OCI-LY3 (cell line): ENCODE results near the gene DOLK.
A peak's percentile ranks its signal among the peaks of the same experiment; 100 is the strongest.

Source experiments
- H2AFZ ChIP-seq: fragments of 200-600, 300-600 bp; shearing (Covaris generic); 2 replicates; pipeline ENCODE4 v1.6.0; 2014; ENCODE audit warnings: antibody characterized with exemption, low read depth, low read length
- H3K27ac ChIP-seq: fragments of 200-600, 300-600 bp; sonication (generic); 2 replicates; pipeline ENCODE4 v1.5.1; 2014; ENCODE audit warnings: mild to moderate bottlenecking, low read length, moderate library complexity, mixed read lengths
- H3K27me3 ChIP-seq: fragments of 200-600, 300-600 bp; sonication (generic); 2 replicates; pipeline ENCODE4 v1.6.1; 2014; ENCODE audit warnings: low read depth, low read length, mixed read lengths
- H3K36me3 ChIP-seq: fragments of 200-600, 300-600 bp; sonication (generic); replicated peaks from 2 replicates; pipeline ENCODE3; 2014; ENCODE audit warnings: low read depth, low read length, mixed read lengths
- H3K4me1 ChIP-seq: fragments of 300-600, 200-600 bp; sonication (generic); 2 replicates; pipeline ENCODE4 v1.6.1; 2014; ENCODE audit warnings: low read length, mixed read lengths
- H3K4me2 ChIP-seq: fragments of 200-600, 300-600 bp; sonication (generic); 2 replicates; pipeline ENCODE4 v1.6.1; 2014; ENCODE audit warnings: low read length, mixed read lengths
- H3K4me3 ChIP-seq: fragments of 300-600, 200-600 bp; sonication (generic); 2 replicates; pipeline ENCODE4 v1.5.1; 2014; ENCODE audit warnings: antibody characterized with exemption, mild to moderate bottlenecking, low read length, moderate library complexity
- H3K79me2 ChIP-seq: fragments of 300-600, 200-600 bp; shearing (Covaris generic); 2 replicates; pipeline ENCODE4 v1.6.1; 2014; ENCODE audit warnings: mild to moderate bottlenecking, low read length, mixed read lengths
- H3K9ac ChIP-seq: fragments of 300-600, 200-600 bp; shearing (Covaris generic); 2 replicates; pipeline ENCODE4 v1.6.0; 2014; ENCODE audit warnings: mild to moderate bottlenecking, low read length, moderate library complexity
- H3K9me3 ChIP-seq: fragments of 200-600, 300-600 bp; shearing (Covaris generic); 2 replicates; pipeline ENCODE4 v1.6.1; 2014; ENCODE audit warnings: low read length, mixed read lengths; ENCODE audit not compliant: insufficient read depth
- H4K20me1 ChIP-seq: fragments of 200-600, 300-600 bp; sonication (generic); 2 replicates; pipeline ENCODE4 v1.6.1; 2016; ENCODE audit warnings: low read length, mixed read lengths; ENCODE audit not compliant: insufficient read depth
- CTCF ChIP-seq: fragments of 200-600, 300-600 bp; sonication (generic); IDR thresholded peaks from 2 replicates; pipeline ENCODE4 v1.5.1; 2014; ENCODE audit warnings: antibody characterized with exemption, low read length, low read depth
- EZH2phosphoT487 ChIP-seq: fragments of 200-600 bp; shearing (Covaris generic); IDR thresholded peaks from 2 replicates; pipeline ENCODE4 v1.6.1; 2018; ENCODE audit warnings: antibody characterized with exemption, mixed run types, low read depth

DOLK gene

GRCh38 chr9:128902351-128903078, 44.9 kb downstream of the DOLK start:
- Histone ChIP-seq H3K27me3 (no peaks in the 10 kb centered on the region), H4K20me1 (no peaks in the 10 kb centered on the region), H3K4me2 (0 out of 2 replicates have a peak overlapping the region, but pooled peaks have one; percentile 4), H3K36me3 (peaks cover 4% of the 10 kb centered on the region), H3K9me3 (no peaks in the 10 kb centered on the region), H3K4me3 (no peak overlapping the region), H3K79me2 (no peaks in the 10 kb centered on the region), H3K4me1 (peaks cover 17% of the 10 kb centered on the region; the same call in 1 of the 2 replicates), H2AFZ (no peak overlapping the region), H3K9ac (no peak overlapping the region), H3K27ac (no peak overlapping the region)
- no peak for TF ChIP-seq CTCF
- no peak for TF ChIP-seq EZH2phosphoT487

GRCh38 chr9:128901822-128902221, 45.6 kb downstream of the DOLK start:
- Histone ChIP-seq H3K27ac (no peak overlapping the region), H3K79me2 (no peaks in the 10 kb centered on the region), H3K9me3 (no peaks in the 10 kb centered on the region), H3K9ac (no peak overlapping the region), H2AFZ (no peak overlapping the region), H3K4me1 (peaks cover 17% of the 10 kb centered on the region; the same call in 1 of the 2 replicates), H3K27me3 (no peaks in the 10 kb centered on the region), H3K4me3 (no peak overlapping the region), H4K20me1 (no peaks in the 10 kb centered on the region), H3K4me2 (0 out of 2 replicates have a peak overlapping the region, but pooled peaks have one; percentile 4), H3K36me3 (peaks cover 2% of the 10 kb centered on the region)
- no peak for TF ChIP-seq EZH2phosphoT487
- no peak for TF ChIP-seq CTCF

- Histone ChIP-seq H3K9me3 (no peaks in the 10 kb centered on the region), H3K4me1 (peaks cover 17% of the 10 kb centered on the region; the same call in 1 of the 2 replicates), H3K36me3 (peaks cover 2% of the 10 kb centered on the region), H3K4me2 (no peak overlapping the region), H3K79me2 (no peaks in the 10 kb centered on the region), H2AFZ (no peak overlapping the region), H4K20me1 (no peaks in the 10 kb centered on the region), H3K4me3 (no peak overlapping the region), H3K9ac (no peak overlapping the region), H3K27me3 (no peaks in the 10 kb centered on the region), H3K27ac (no peak overlapping the region)
- TF ChIP-seq CTCF (no peak), EZH2phosphoT487 (no peak)
Observed at GRCh38 chr9:128901379-128901778, 46.0 kb downstream of the DOLK start.

GRCh38 chr9:128899566-128900322, 47.7 kb downstream of the DOLK start:
- Histone ChIP-seq H3K4me2 (no peak overlapping the region), H3K79me2 (no peaks in the 10 kb centered on the region)

More at GRCh38 chr9:128899566-128900322, 47.7 kb downstream of the DOLK start:
- peaks cover 6% of the 10 kb centered on the region for H3K36me3 ChIP-seq
- H3K4me1 ChIP-seq = peaks cover 17% of the 10 kb centered on the region; the same call in 1 of the 2 replicates
- TF ChIP-seq CTCF = no peak
- TF ChIP-seq EZH2phosphoT487 = no peak
- H3K27me3 ChIP-seq = no peaks in the 10 kb centered on the region
- 0 out of 2 replicates have a peak, but pooled peaks cover 4% of the 10 kb centered on the region for H4K20me1 ChIP-seq
- no peak overlapping the region for H2AFZ ChIP-seq
- no peaks in the 10 kb centered on the region for H3K9me3 ChIP-seq
- no peak overlapping the region for H3K4me3 ChIP-seq
- H3K27ac ChIP-seq = no peak overlapping the region
- no peak overlapping the region for H3K9ac ChIP-seq
